Neural cell (in vitro differentiated cells): ENCODE results near the gene DCTN3. TPM values are rescaled to one million over a fixed set of nuclear protein-coding genes. Genes with fewer than 3 reads are reported as not detected.

Experiments used
- H2AFZ ChIP-seq: fragments of 200-600, 300-800 bp; sonication (generic), shearing (Covaris generic); 2 replicates; pipeline ENCODE4 v1.6.0; 2014; ENCODE audit warnings: low read depth, mild to moderate bottlenecking, antibody characterized with exemption, low read length, moderate library complexity
- H3F3A ChIP-seq: fragments of 200-600 bp; shearing (Covaris generic); 2 replicates; pipeline ENCODE4 v1.6.1; 2016; ENCODE audit warnings: mild to moderate bottlenecking, moderate library complexity, mixed read lengths, antibody characterized with exemption, low read length; ENCODE audit not compliant: insufficient read depth, poor library complexity, severe bottlenecking
- H3K27ac ChIP-seq: fragments of 200-600, 300-800 bp; sonication (generic), shearing (Covaris generic); 2 replicates; pipeline ENCODE4 v1.5.1; 2014; ENCODE audit warnings: mild to moderate bottlenecking, low read length, moderate library complexity
- H3K27me3 ChIP-seq: fragments of 300-800, 200-600 bp; sonication (generic), shearing (Covaris generic); 2 replicates; pipeline ENCODE4 v1.6.0; 2014; ENCODE audit warnings: mild to moderate bottlenecking, low read depth, low read length, moderate library complexity; ENCODE audit not compliant: insufficient read depth
- H3K36me3 ChIP-seq: fragments of 300-800, 200-600 bp; sonication (generic), shearing (Covaris generic); 2 replicates; pipeline ENCODE4 v1.5.1; 2014; ENCODE audit warnings: mild to moderate bottlenecking, antibody characterized with exemption, low read length, moderate library complexity; ENCODE audit not compliant: insufficient read depth
- H3K4me2 ChIP-seq: fragments of 300-800, 200-600 bp; sonication (generic), shearing (Covaris generic); 2 replicates; pipeline ENCODE4 v1.6.0; 2014; ENCODE audit warnings: mild to moderate bottlenecking, low read length
- H3K4me3 ChIP-seq: fragments of 300-800, 200-600 bp; sonication (generic), shearing (Covaris generic); 2 replicates; pipeline ENCODE4 v1.5.1; 2014; ENCODE audit warnings: mild to moderate bottlenecking, low read length, moderate library complexity
- H3K79me2 ChIP-seq: fragments of 200-600 bp; shearing (Covaris generic); replicated peaks from 2 replicates; pipeline ENCODE4 v1.6.0; 2014; ENCODE audit warnings: mild to moderate bottlenecking, low read length, moderate library complexity; ENCODE audit not compliant: insufficient read depth
- H3K9ac ChIP-seq: fragments of 300-800, 200-600 bp; sonication (generic), shearing (Covaris generic); 2 replicates; pipeline ENCODE4 v1.6.1; 2016; ENCODE audit warnings: mild to moderate bottlenecking, low read length, mixed read lengths
- H3K9me2 ChIP-seq: fragments of 200-600 bp; shearing (Covaris generic); 2 replicates; pipeline ENCODE4 v1.6.1; 2016; ENCODE audit warnings: mild to moderate bottlenecking, low read length, mixed read lengths; ENCODE audit not compliant: insufficient read depth
- H3K9me3 ChIP-seq: fragments of 200-600, 300-800 bp; sonication (generic), shearing (Covaris generic); 2 replicates; pipeline ENCODE4 v1.6.1; 2016; ENCODE audit warnings: mild to moderate bottlenecking, mixed run types, low read length, moderate library complexity, mixed read lengths
- H4K20me1 ChIP-seq: fragments of 200-600 bp; shearing (Covaris generic); 2 replicates; pipeline ENCODE4 v1.6.1; 2016; ENCODE audit warnings: mild to moderate bottlenecking, mixed run types; ENCODE audit not compliant: insufficient read depth
- EP300 ChIP-seq: fragments of 450-650 bp; conservative IDR thresholded peaks from 2 replicates; pipeline ENCODE4 v1.6.1; 2014; ENCODE audit warnings: antibody characterized with exemption, mild to moderate bottlenecking, moderate library complexity; ENCODE audit not compliant: poor library complexity, severe bottlenecking
- EZH2 ChIP-seq: fragments of 200-600, 300-800 bp; shearing (Covaris generic), sonication (generic); IDR thresholded peaks from 2 replicates; pipeline ENCODE4 v1.6.1; 2014; ENCODE audit warnings: antibody characterized with exemption, low read length, borderline replicate concordance, mild to moderate bottlenecking; ENCODE audit not compliant: insufficient read depth, poor library complexity, severe bottlenecking
- MXI1 ChIP-seq: fragments of 450-650 bp; conservative IDR thresholded peaks from 2 replicates; pipeline ENCODE4 v1.6.1; 2014; ENCODE audit warnings: antibody characterized with exemption, mild to moderate bottlenecking; ENCODE audit not compliant: poor library complexity, severe bottlenecking
- POLR2AphosphoS5 ChIP-seq: IDR thresholded peaks from 2 replicates; pipeline ENCODE4 v1.6.1; 2012
- RAD21 ChIP-seq: fragments of 450-650 bp; conservative IDR thresholded peaks from 2 replicates; pipeline ENCODE4 v1.6.1; 2014; ENCODE audit warnings: antibody characterized with exemption, mild to moderate bottlenecking, moderate library complexity
- SMC3 ChIP-seq: fragments of 450-650 bp; conservative IDR thresholded peaks from 2 replicates; pipeline ENCODE4 v1.6.1; 2014; ENCODE audit warnings: antibody characterized with exemption, mild to moderate bottlenecking, moderate library complexity; ENCODE audit not compliant: poor library complexity
- TAF1 ChIP-seq: IDR thresholded peaks from 2 replicates; pipeline ENCODE4 v1.6.1; 2012; ENCODE audit warnings: low read depth
- polyA plus RNA-seq: library from polyadenylated mRNA; depleted of rRNA; stranded (reverse); fragments of >200 nt; gene quantifications from 2 replicates; pipeline ENCODE4 v1.2.3, GENCODE V29; 2014
- TF ChIP-seq, protein P1 (sequence below): fragments of 450-650 bp; IDR thresholded peaks from 2 replicates; pipeline ENCODE4 v1.5.1; 2014; ENCODE audit warnings: antibody characterized with exemption, mild to moderate bottlenecking, moderate library complexity; ENCODE audit not compliant: poor library complexity, severe bottlenecking
- TF ChIP-seq, protein P2 (sequence below): IDR thresholded peaks from 2 replicates; pipeline ENCODE4 v1.6.1; 2012; ENCODE audit warnings: borderline replicate concordance

Gene DCTN3
- polyA plus RNA-seq, 1 donor from 2014 or later, result 380 TPM

DNA sequence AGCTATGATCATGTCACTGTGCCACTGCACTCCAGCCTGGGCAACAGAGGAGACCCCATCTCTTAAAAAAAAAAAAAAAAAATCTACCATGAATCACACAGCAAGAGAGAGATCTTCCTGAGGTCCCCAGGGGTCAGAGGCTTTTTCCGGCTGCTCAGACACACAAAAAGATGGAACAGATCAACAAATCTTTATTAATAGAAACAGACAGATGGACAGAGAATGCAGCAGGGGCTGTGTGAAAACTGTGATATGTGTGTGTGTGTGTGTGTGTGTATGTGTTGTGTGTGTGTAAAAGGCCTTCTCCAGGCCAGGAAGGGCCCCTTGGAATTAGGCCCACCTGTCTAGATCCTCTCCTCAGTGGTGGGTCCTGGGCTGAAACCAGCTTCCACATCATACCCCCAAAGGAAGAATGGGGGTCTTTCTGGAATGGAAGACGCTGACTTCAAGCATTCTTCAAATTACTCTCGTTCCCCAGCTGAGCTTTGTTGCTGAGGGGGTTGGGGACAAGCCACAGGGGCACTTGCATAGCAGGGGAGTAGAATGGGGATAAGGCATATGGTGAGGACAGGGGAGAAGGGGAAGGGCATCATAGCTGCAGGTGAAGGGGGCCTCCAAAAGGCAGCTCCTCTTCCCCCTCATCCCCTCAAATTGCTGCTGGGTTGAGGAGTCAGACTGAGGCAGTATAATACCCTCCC lies 14.4 kb upstream of the DCTN3 start:
- Histone ChIP-seq H3F3A (no peaks in the 10 kb centered on the region), H3K9ac (peak overlapping the region; percentile 9), H3K27ac (no peak overlapping the region)

DNA sequence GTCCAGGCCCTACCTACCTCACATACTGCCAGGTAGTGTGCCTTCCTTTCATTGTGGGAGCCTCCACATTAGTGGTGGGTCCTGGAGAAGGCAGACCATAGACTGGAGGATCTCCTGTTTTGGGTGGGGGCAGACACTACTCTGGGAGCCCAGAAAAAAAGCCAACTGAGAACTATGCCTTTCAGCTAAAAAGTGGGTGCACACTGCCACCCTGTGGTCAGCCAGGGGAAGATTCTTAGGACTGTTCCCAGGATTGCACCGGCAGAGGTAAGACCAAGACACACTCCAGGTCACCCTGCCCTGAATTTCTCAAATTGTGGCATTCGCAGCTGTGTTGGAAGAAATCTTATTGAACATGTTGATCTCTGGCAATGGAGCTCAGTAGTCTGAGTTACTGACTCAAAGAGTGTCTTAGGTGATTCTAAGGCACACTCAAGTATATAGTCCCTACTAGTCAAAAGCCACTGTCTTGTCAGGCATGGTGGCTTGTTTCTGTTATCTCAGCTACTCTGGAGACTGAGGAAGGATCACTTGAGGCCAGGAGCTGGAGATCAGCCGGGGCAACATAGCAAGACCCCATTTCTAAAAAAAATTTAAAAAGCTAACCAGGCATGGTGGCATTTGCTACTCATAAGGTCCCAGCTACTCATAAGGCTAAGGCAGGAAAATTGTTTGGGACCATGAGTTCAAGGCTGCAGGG lies 13.7 kb upstream of the DCTN3 start:
- Histone ChIP-seq H3K36me3 (no peaks in the 10 kb centered on the region), H4K20me1 (no peaks in the 10 kb centered on the region), H3K27me3 (peaks cover 10% of the 10 kb centered on the region), H3K79me2 (peaks cover 6% of the 10 kb centered on the region), H3F3A (no peaks in the 10 kb centered on the region), H3K27ac (no peak overlapping the region), H3K4me3 (no peak overlapping the region), H2AFZ (no peak overlapping the region), H3K9me3 (no peaks in the 10 kb centered on the region), H3K9me2 (no peaks in the 10 kb centered on the region), H3K4me2 (no peak overlapping the region), H3K9ac (no peak overlapping the region)
- TF ChIP-seq SMC3 (peak; percentile 81), RAD21 (peak; percentile 83), EP300 (no peak), EZH2 (no peak)
- TF ChIP-seq, protein P1, sequence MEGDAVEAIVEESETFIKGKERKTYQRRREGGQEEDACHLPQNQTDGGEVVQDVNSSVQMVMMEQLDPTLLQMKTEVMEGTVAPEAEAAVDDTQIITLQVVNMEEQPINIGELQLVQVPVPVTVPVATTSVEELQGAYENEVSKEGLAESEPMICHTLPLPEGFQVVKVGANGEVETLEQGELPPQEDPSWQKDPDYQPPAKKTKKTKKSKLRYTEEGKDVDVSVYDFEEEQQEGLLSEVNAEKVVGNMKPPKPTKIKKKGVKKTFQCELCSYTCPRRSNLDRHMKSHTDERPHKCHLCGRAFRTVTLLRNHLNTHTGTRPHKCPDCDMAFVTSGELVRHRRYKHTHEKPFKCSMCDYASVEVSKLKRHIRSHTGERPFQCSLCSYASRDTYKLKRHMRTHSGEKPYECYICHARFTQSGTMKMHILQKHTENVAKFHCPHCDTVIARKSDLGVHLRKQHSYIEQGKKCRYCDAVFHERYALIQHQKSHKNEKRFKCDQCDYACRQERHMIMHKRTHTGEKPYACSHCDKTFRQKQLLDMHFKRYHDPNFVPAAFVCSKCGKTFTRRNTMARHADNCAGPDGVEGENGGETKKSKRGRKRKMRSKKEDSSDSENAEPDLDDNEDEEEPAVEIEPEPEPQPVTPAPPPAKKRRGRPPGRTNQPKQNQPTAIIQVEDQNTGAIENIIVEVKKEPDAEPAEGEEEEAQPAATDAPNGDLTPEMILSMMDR, result peak; percentile 92
- TF ChIP-seq, protein P2, sequence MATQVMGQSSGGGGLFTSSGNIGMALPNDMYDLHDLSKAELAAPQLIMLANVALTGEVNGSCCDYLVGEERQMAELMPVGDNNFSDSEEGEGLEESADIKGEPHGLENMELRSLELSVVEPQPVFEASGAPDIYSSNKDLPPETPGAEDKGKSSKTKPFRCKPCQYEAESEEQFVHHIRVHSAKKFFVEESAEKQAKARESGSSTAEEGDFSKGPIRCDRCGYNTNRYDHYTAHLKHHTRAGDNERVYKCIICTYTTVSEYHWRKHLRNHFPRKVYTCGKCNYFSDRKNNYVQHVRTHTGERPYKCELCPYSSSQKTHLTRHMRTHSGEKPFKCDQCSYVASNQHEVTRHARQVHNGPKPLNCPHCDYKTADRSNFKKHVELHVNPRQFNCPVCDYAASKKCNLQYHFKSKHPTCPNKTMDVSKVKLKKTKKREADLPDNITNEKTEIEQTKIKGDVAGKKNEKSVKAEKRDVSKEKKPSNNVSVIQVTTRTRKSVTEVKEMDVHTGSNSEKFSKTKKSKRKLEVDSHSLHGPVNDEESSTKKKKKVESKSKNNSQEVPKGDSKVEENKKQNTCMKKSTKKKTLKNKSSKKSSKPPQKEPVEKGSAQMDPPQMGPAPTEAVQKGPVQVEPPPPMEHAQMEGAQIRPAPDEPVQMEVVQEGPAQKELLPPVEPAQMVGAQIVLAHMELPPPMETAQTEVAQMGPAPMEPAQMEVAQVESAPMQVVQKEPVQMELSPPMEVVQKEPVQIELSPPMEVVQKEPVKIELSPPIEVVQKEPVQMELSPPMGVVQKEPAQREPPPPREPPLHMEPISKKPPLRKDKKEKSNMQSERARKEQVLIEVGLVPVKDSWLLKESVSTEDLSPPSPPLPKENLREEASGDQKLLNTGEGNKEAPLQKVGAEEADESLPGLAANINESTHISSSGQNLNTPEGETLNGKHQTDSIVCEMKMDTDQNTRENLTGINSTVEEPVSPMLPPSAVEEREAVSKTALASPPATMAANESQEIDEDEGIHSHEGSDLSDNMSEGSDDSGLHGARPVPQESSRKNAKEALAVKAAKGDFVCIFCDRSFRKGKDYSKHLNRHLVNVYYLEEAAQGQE, result no peak

More for the DNA sequence above, 14.4 kb upstream of the DCTN3 start:
- peaks cover 6% of the 10 kb centered on the region for H3K79me2 ChIP-seq
- no peaks in the 10 kb centered on the region for H3K36me3 ChIP-seq
- no peak overlapping the region for H2AFZ ChIP-seq
- no peaks in the 10 kb centered on the region for H4K20me1 ChIP-seq
- no peaks in the 10 kb centered on the region for H3K9me3 ChIP-seq
- peaks cover 3% of the 10 kb centered on the region for H3K27me3 ChIP-seq
- TF ChIP-seq RAD21, result no peak
- no peak for TF ChIP-seq MXI1
- TF ChIP-seq EP300, result no peak
- no peak for TF ChIP-seq POLR2AphosphoS5
- TF ChIP-seq, protein P1, result no peak
- TF ChIP-seq, protein P2, result no peak
- TF ChIP-seq TAF1, result no peak
- TF ChIP-seq EZH2, result no peak
- no peak for TF ChIP-seq SMC3
- H3K4me3 ChIP-seq, result no peak overlapping the region
- no peaks in the 10 kb centered on the region for H3K9me2 ChIP-seq
- no peak overlapping the region for H3K4me2 ChIP-seq
